B cell (primary cell): ENCODE data around the gene SMIM35.

Experiments used
- CTCF ChIP-seq: fragments of 200-600 bp; IDR thresholded peaks from one replicate; pipeline ENCODE4 v1.8.0; 2022; ENCODE audit warnings: antibody characterized with exemption, mild to moderate bottlenecking
- EZH2 ChIP-seq: IDR thresholded peaks from 2 replicates; pipeline ENCODE4 v1.6.1; 2012; ENCODE audit warnings: borderline replicate concordance, low read depth, mild to moderate bottlenecking, moderate library complexity, low read length; ENCODE audit not compliant: insufficient read depth, poor library complexity, severe bottlenecking

GRCh38 chr11:118007040-118007439, 79.7 kb downstream of the SMIM35 start:
- TF ChIP-seq CTCF (no peak), EZH2 (no peak)
